H9 (cell line): ENCODE data around the gene MYO5B. TPM values are rescaled to one million over a fixed set of nuclear protein-coding genes. Genes with fewer than 3 reads are reported as not detected.

Experiments used
- DNase-seq: peaks from one replicate; pipeline ENCODE4 v3.0.0-alpha.2; 2017
- H2AFZ ChIP-seq: one replicate; pipeline ENCODE4 v1.6.1; 2013; ENCODE audit warnings: mild to moderate bottlenecking, low read length, control low read depth, moderate library complexity
- H2AK5ac ChIP-seq: 2 replicates; pipeline ENCODE4 v1.6.1; 2013; ENCODE audit warnings: low read length, control low read depth, mixed read lengths; ENCODE audit not compliant: insufficient read length
- H2BK120ac ChIP-seq: one replicate; pipeline ENCODE4 v1.6.1; 2013; ENCODE audit warnings: low read depth, mild to moderate bottlenecking, low read length, control low read depth, inconsistent platforms; ENCODE audit not compliant: poor library complexity, severe bottlenecking
- H2BK12ac ChIP-seq: 2 replicates; pipeline ENCODE4 v1.6.1; 2013; ENCODE audit warnings: low read length, control low read depth, mixed read lengths, low read depth; ENCODE audit not compliant: insufficient read length
- H2BK15ac ChIP-seq: 2 replicates; pipeline ENCODE4 v1.6.1; 2013; ENCODE audit warnings: low read depth, low read length, control low read depth
- H2BK20ac ChIP-seq: one replicate; pipeline ENCODE4 v1.6.1; 2013; ENCODE audit warnings: low read depth, mild to moderate bottlenecking, low read length, control low read depth, inconsistent platforms; ENCODE audit not compliant: poor library complexity, severe bottlenecking
- H2BK5ac ChIP-seq: 2 replicates; pipeline ENCODE4 v1.6.1; 2013; ENCODE audit warnings: low read length, control low read depth, mixed read lengths; ENCODE audit not compliant: insufficient read length
- H3K14ac ChIP-seq: 2 replicates; pipeline ENCODE4 v1.6.1; 2013; ENCODE audit warnings: low read length, control low read depth; ENCODE audit not compliant: insufficient read depth
- H3K18ac ChIP-seq: 2 replicates; pipeline ENCODE4 v1.6.1; 2013; ENCODE audit warnings: low read depth, mild to moderate bottlenecking, mixed read lengths, low read length, control low read depth; ENCODE audit not compliant: insufficient read length
- H3K23ac ChIP-seq: 2 replicates; pipeline ENCODE4 v1.6.1; 2013; ENCODE audit warnings: low read length, control low read depth, mixed read lengths, low read depth; ENCODE audit not compliant: insufficient read length
- H3K23me2 ChIP-seq: 2 replicates; pipeline ENCODE4 v1.6.1; 2013; ENCODE audit warnings: low read depth, mild to moderate bottlenecking, mixed read lengths, low read length, control low read depth; ENCODE audit not compliant: insufficient read length, poor library complexity, severe bottlenecking
- H3K27ac ChIP-seq: 2 replicates; pipeline ENCODE4 v1.5.1; 2013; ENCODE audit warnings: low read length, control low read depth, mixed read lengths, low read depth; ENCODE audit not compliant: insufficient read length
- H3K27me3 ChIP-seq: 2 replicates; pipeline ENCODE4 v1.6.1; 2013; ENCODE audit warnings: low read length, control low read depth, inconsistent platforms; ENCODE audit not compliant: insufficient read depth
- H3K4ac ChIP-seq: 2 replicates; pipeline ENCODE4 v1.6.1; 2013; ENCODE audit warnings: low read depth, mild to moderate bottlenecking, control low read depth, inconsistent platforms, low read length, moderate library complexity
- H3K4me1 ChIP-seq: 2 replicates; pipeline ENCODE4 v1.6.1; 2013; ENCODE audit warnings: low read length, control low read depth, inconsistent platforms; ENCODE audit not compliant: insufficient read depth
- H3K4me2 ChIP-seq: 2 replicates; pipeline ENCODE4 v1.6.1; 2013; ENCODE audit warnings: low read length, control low read depth, mixed read lengths; ENCODE audit not compliant: insufficient read length, insufficient read depth
- H3K56ac ChIP-seq: 2 replicates; pipeline ENCODE4 v1.6.1; 2013; ENCODE audit warnings: low read depth, mild to moderate bottlenecking, mixed read lengths, low read length, control low read depth; ENCODE audit not compliant: insufficient read length
- H3K79me1 ChIP-seq: 2 replicates; pipeline ENCODE4 v1.6.1; 2013; ENCODE audit warnings: low read depth, mild to moderate bottlenecking, moderate library complexity, low read length, control low read depth, inconsistent platforms; ENCODE audit not compliant: insufficient read depth, poor library complexity, severe bottlenecking
- H3K79me2 ChIP-seq: 2 replicates; pipeline ENCODE4 v1.6.1; 2013; ENCODE audit warnings: low read length, control low read depth, inconsistent platforms; ENCODE audit not compliant: insufficient read depth
- H3K9ac ChIP-seq: 2 replicates; pipeline ENCODE4 v1.6.1; 2013; ENCODE audit warnings: low read length, control low read depth, mixed read lengths; ENCODE audit not compliant: insufficient read length; ENCODE audit errors: extremely low read depth
- H3K9me3 ChIP-seq: one replicate; pipeline ENCODE4 v1.6.1; 2013; ENCODE audit warnings: low read depth, low read length, inconsistent platforms; ENCODE audit not compliant: control insufficient read depth
- H3T11ph ChIP-seq: one replicate; pipeline ENCODE4 v1.6.1; 2013; ENCODE audit warnings: mild to moderate bottlenecking, low read length, control low read depth, inconsistent platforms
- H4K20me1 ChIP-seq: one replicate; pipeline ENCODE4 v1.6.1; 2013; ENCODE audit not compliant: control insufficient read depth, insufficient read length, insufficient read depth
- H4K5ac ChIP-seq: 2 replicates; pipeline ENCODE4 v1.6.1; 2013; ENCODE audit warnings: low read depth, mild to moderate bottlenecking, mixed read lengths, low read length, control low read depth; ENCODE audit not compliant: insufficient read length
- H4K8ac ChIP-seq: replicated peaks from 2 replicates; pipeline ENCODE4 v1.6.1; 2013; ENCODE audit warnings: low read length, control low read depth, mixed read lengths, low read depth; ENCODE audit not compliant: insufficient read length
- H4K91ac ChIP-seq: 2 replicates; pipeline ENCODE4 v1.6.1; 2013; ENCODE audit warnings: low read depth, mild to moderate bottlenecking, moderate library complexity, mixed read lengths, low read length, control low read depth; ENCODE audit not compliant: insufficient read length
- H3K27ac Mint-ChIP-seq, 3 experiments: 2 replicates in 2 of 3; 3 replicates in 1 of 3; pipeline ENCODE4 v1.8.0; 2020 to 2021; ENCODE audit warnings: mixed read lengths in 3 of 3, mild to moderate bottlenecking in 1 of 3, moderate library complexity in 1 of 3
- H3K27me3 Mint-ChIP-seq: 2 replicates; pipeline ENCODE4 v1.8.0; 2021; ENCODE audit warnings: low read depth, mild to moderate bottlenecking, moderate library complexity, mixed read lengths
- H3K36me3 Mint-ChIP-seq, 3 experiments: 2 replicates in 2 of 3; 3 replicates in 1 of 3; pipeline ENCODE4 v1.8.0; 2020 to 2021; ENCODE audit warnings: low read depth in 3 of 3, mixed read lengths in 3 of 3; ENCODE audit not compliant: insufficient read depth in 1 of 3
- H3K4me1 Mint-ChIP-seq, 2 experiments: 2 replicates each; pipeline ENCODE4 v1.8.0; 2020; ENCODE audit warnings: mixed read lengths in 2 of 2
- H3K4me3 Mint-ChIP-seq, 2 experiments: 2 replicates in 1 of 2; 3 replicates in 1 of 2; pipeline ENCODE4 v1.8.0; 2020 to 2021; ENCODE audit warnings: mild to moderate bottlenecking in 2 of 2, mixed read lengths in 2 of 2, moderate library complexity in 1 of 2
- H3K9me3 Mint-ChIP-seq, 2 experiments: 2 replicates in 1 of 2; 3 replicates in 1 of 2; pipeline ENCODE4 v1.8.0; 2020; ENCODE audit warnings: mild to moderate bottlenecking in 2 of 2, mixed read lengths in 2 of 2, moderate library complexity in 1 of 2
- WGBS: extraction: QIAGEN DNeasy Blood & Tissue Kit; methylation state at CpG from one replicate; pipeline ENCODE4 v1.1.7; 2013; ENCODE audit warnings: missing lambda C conversion rate, low lambda C conversion rate, mixed read lengths; ENCODE audit not compliant: insufficient read length; ENCODE audit errors: extremely low coverage; 5-methylcytosine and 5-hydroxymethylcytosine counted together
- total RNA-seq: library from RNA; stranded (reverse); gene quantifications from 2 replicates; pipeline ENCODE4 v1.2.1, GENCODE V29; 2021
- TF ChIP-seq, protein P1 (sequence below): fragments of 200-600 bp; sonication (generic); conservative IDR thresholded peaks from 3 replicates; pipeline ENCODE4 v1.8.0; 2021; ENCODE audit warnings: antibody characterized with exemption, mild to moderate bottlenecking

MYO5B gene
- total RNA-seq, 1 experiment from 2014 or later = 9.3 TPM

DNA sequence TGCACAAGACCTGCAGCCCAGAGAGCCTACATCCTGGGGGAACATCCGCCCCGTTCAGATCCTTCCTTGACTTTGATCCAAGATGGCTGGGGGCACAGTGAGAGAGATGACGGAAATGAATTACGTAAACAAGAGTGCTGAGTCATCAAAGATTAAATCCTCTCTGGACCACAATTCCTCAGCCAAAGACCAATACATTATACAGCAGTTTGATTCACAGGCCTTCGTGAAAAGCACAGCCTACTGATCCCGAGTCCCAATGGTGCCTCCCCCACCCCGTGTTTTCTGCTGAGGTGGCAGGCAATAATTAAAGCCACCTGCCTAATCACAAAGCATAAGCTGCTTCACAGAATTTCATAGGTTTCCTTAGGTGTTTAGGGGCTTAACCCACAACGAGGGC, 43.0 kb downstream of the MYO5B start:
- Histone ChIP-seq H3K14ac (no peak overlapping the region; the same call in 1 of the 2 replicates), H3K79me1 (no peaks in the 10 kb centered on the region), H3K4ac (no peak overlapping the region), H3T11ph (no peak overlapping the region), H2BK120ac (no peak overlapping the region), H3K27me3 (no peaks in the 10 kb centered on the region), H3K9ac (no peak overlapping the region), H4K5ac (no peak overlapping the region), H4K20me1 (no peaks in the 10 kb centered on the region), H3K23me2 (no peaks in the 10 kb centered on the region), H2AK5ac (no peak overlapping the region), H2BK15ac (no peak overlapping the region), H3K4me1 (no peaks in the 10 kb centered on the region), H3K79me2 (no peaks in the 10 kb centered on the region), H2AFZ (no peak overlapping the region), H3K9me3 (no peaks in the 10 kb centered on the region), H3K4me2 (no peak overlapping the region), H3K23ac (no peak overlapping the region), H2BK12ac (no peak overlapping the region), H4K91ac (no peak overlapping the region), H2BK20ac (no peak overlapping the region), H3K56ac (no peak overlapping the region), H3K18ac (no peak overlapping the region), H4K8ac (no peak overlapping the region), H3K27ac (no peak overlapping the region), H2BK5ac (no peak overlapping the region)
- Mint-ChIP-seq H3K27ac (no peak overlapping the region), H3K9me3 (peaks cover 0 to 2% of the 10 kb centered on the region in 2 experiments; a peak in 3 of 5 replicates), H3K4me3 (no peak overlapping the region), H3K27me3 (0 out of 2 replicates have a peak, but pooled peaks cover under 1% of the 10 kb centered on the region), H3K36me3 (peaks cover 0 to 2% (median 0%) of the 10 kb centered on the region in 3 experiments; a peak in 1 of 7 replicates), H3K4me1 (peaks cover 0 to 3% of the 10 kb centered on the region in 2 experiments; a peak in 1 of 4 replicates)
- TF ChIP-seq, protein P1, sequence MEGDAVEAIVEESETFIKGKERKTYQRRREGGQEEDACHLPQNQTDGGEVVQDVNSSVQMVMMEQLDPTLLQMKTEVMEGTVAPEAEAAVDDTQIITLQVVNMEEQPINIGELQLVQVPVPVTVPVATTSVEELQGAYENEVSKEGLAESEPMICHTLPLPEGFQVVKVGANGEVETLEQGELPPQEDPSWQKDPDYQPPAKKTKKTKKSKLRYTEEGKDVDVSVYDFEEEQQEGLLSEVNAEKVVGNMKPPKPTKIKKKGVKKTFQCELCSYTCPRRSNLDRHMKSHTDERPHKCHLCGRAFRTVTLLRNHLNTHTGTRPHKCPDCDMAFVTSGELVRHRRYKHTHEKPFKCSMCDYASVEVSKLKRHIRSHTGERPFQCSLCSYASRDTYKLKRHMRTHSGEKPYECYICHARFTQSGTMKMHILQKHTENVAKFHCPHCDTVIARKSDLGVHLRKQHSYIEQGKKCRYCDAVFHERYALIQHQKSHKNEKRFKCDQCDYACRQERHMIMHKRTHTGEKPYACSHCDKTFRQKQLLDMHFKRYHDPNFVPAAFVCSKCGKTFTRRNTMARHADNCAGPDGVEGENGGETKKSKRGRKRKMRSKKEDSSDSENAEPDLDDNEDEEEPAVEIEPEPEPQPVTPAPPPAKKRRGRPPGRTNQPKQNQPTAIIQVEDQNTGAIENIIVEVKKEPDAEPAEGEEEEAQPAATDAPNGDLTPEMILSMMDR = no peak
- no CpG with 5 or more reads among the region's 8 CpGs for WGBS
- DNase-seq = no peak
